Epithelial cell of proximal tubule (primary cell): Measurements from ENCODE around the gene SPACA5B. TPM values are rescaled to one million over a fixed set of nuclear protein-coding genes. Genes with fewer than 3 reads are reported as not detected.
"Not testable (repeated sequence)": the region's sequence is repeated elsewhere in the genome, so short reads cannot be mapped to it uniquely, and the experiment has no call there.

Experiments used
- DNase-seq: peaks from one replicate; pipeline ENCODE4 v3.0.0-alpha.2; 2011; ENCODE audit warnings: low read depth
- H3K4me3 ChIP-seq: 2 replicates; pipeline ENCODE4 v1.5.1; 2011; ENCODE audit warnings: low read depth, mild to moderate bottlenecking, low read length
- CTCF ChIP-seq: conservative IDR thresholded peaks from 2 replicates; pipeline ENCODE4 v1.5.1; 2012; ENCODE audit warnings: low read depth, mild to moderate bottlenecking, low read length
- total RNA-seq: library from RNA; depleted of rRNA; stranded (reverse); fragments of >200 nt; gene quantifications from 2 replicates; pipeline ENCODE4 v1.2.3, GENCODE V29; 2015

SPACA5B gene
- total RNA-seq = not detected in 2 replicates

GRCh38 chrX:48130326-48130725 lies at the start of gene SPACA5B:
TSS of gene SPACA5B (plus strand) at chrX:48130626. CDS start at chrX:48130688, 62 bp downstream.
- not testable (repeated sequence) for DNase-seq, H3K4me3 ChIP-seq

- DNase-seq = no peak
- TF ChIP-seq CTCF = peak; percentile 63
- no peak overlapping the region for H3K4me3 ChIP-seq
Observed at GRCh38 chrX:48083212-48083611, 47.2 kb upstream of the SPACA5B start.

GRCh38 chrX:48083706-48084105 lies 46.7 kb upstream of the SPACA5B start:
- no peak for DNase-seq
- no peak for TF ChIP-seq CTCF
- no peak overlapping the region for H3K4me3 ChIP-seq

DNA sequence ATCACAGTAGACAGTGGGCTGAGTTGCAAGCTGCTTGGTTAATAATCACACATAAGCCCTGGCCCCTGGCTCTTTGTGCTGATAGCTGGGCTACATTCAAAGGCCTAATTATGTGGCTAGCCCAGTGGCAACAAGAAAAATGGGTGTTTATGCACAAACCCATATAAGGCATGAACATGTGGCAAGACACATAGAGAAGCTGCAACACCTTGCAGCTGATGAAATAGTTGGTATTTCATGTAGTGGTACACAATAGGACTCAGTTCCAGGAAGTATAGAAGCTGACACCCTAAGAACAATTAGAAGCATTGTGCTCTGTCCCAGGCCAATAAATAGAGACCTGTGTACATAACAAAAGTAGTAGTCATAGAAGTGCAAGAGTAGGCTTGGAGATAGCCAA lies 44.3 kb upstream of the SPACA5B start:
- H3K4me3 ChIP-seq = no peak overlapping the region
- no peak for DNase-seq
- TF ChIP-seq CTCF = no peak

- no peak overlapping the region for H3K4me3 ChIP-seq
- no peak for TF ChIP-seq CTCF
- no peak for DNase-seq
Observed at GRCh38 chrX:48090123-48090522, 40.3 kb upstream of the SPACA5B start.

- H3K4me3 ChIP-seq, DNase-seq: not testable (repeated sequence)
Observed at GRCh38 chrX:48092558-48092957, 37.9 kb upstream of the SPACA5B start.

- no peak for TF ChIP-seq CTCF
- no peak for DNase-seq
- no peak overlapping the region for H3K4me3 ChIP-seq
Observed at GRCh38 chrX:48101443-48101842, 29.0 kb upstream of the SPACA5B start.

GRCh38 chrX:48102874-48103374 lies 27.5 kb upstream of the SPACA5B start:
- no peak overlapping the region for H3K4me3 ChIP-seq
- DNase-seq = no peak
- no peak for TF ChIP-seq CTCF
